HepG2 (cell line): ENCODE measurements around the gene NFKB2.

ENCODE experiments used
- EZH2 ChIP-seq: conservative IDR thresholded peaks from 2 replicates; pipeline ENCODE4 v1.6.1; 2012; ENCODE audit warnings: mild to moderate bottlenecking, low read depth, low read length, moderate library complexity
- PCBP1 ChIP-seq: fragments of 200-400 bp; formaldehyde crosslinking; IDR thresholded peaks from 2 replicates; pipeline ENCODE4 v1.6.1; 2017; ENCODE audit warnings: mild to moderate bottlenecking, low read depth, low read length, borderline replicate concordance
- POLR2AphosphoS5 ChIP-seq: IDR thresholded peaks from 2 replicates; pipeline ENCODE4 v1.6.1; 2012; ENCODE audit warnings: low read depth, low read length
- TCF12 ChIP-seq, 2 experiments: fragments of 450-650 bp in 1 of 2; sonication (generic) in 1 of 2; formaldehyde crosslinking in 1 of 2; IDR thresholded peaks; 2 replicates each; pipeline versions ENCODE4 v1.6.1 to v1.8.0; 2017 to 2022; ENCODE audit warnings: antibody characterized with exemption in 1 of 2, mild to moderate bottlenecking in 1 of 2, missing genetic modification reagents in 1 of 2, moderate library complexity in 1 of 2

- TF ChIP-seq PCBP1, result no peak
- no peak for TF ChIP-seq TCF12 (IDR thresholded peaks at IDR 0.05)
- no peak for TF ChIP-seq TCF12 (CRISPR knock-in tag; IDR thresholded peaks at IDR 0.05)
- TF ChIP-seq POLR2AphosphoS5, result no peak
- TF ChIP-seq EZH2, result no peak
Measured at GRCh38 chr10:102411341-102412255, 16.1 kb downstream of the NFKB2 start.
